ENCODE results near the gene RNGTT. TPM values are rescaled to one million over a fixed set of nuclear protein-coding genes. Genes with fewer than 3 reads are reported as not detected.

Gene RNGTT
- total RNA-seq, 1 experiment from 2014 or later: 15.2 TPM

- POLR2A ChIA-PET (ENCODE audit: unreplicated experiment): no interaction called here
- intact Hi-C loops (cut with micrococcal nuclease; ENCODE audit: unreplicated experiment): no loop called here
- no peaks in the 10 kb centered on the region for H3K9me2 ChIP-seq (ENCODE audit: insufficient read depth)
Observed at GRCh38 chr6:88899569-88900316, 63.7 kb downstream of the RNGTT start.

GRCh38 chr6:88895911-88896310 lies 67.5 kb downstream of the RNGTT start:
- BruUV-seq (replicated peaks): no TSS peak
- H3K4me1 ChIP-seq (replicated peaks; ENCODE audit: insufficient read depth): no peaks in the 10 kb centered on the region
- TF ChIP-seq CTCF (conservative IDR thresholded peaks at IDR 0.05): no peak
- TF ChIP-seq EZH2 (IDR thresholded peaks at IDR 0.05; ENCODE audit: low read depth): no peak
- no peak overlapping the region for H2AFZ ChIP-seq
- H3K4me2 ChIP-seq: no peak overlapping the region
- no peaks in the 10 kb centered on the region for H3K36me3 ChIP-seq (ENCODE audit: low read depth)
- no peak for DNase-seq
- H3K27me3 ChIP-seq (ENCODE audit: insufficient read depth, low read depth): no peaks in the 10 kb centered on the region
- no peaks in the 10 kb centered on the region for H3F3A ChIP-seq (ENCODE audit: insufficient read depth, low read depth)
- H3K4me3 ChIP-seq: no peak overlapping the region
- ChIA-PET CTCF (interaction anchor here (0.5 kb wide), 1 partner anchor 25 kb away, joined by 3 read pairs; no protein-coding TSS in a partner anchor), POLR2A (ENCODE audit: unreplicated experiment) (interaction anchor here (0.6 kb wide), 1 partner anchor 18 kb away, joined by 4 read pairs; no protein-coding TSS in a partner anchor)
- H3K27ac ChIP-seq: no peak overlapping the region
- intact Hi-C loops (cut with micrococcal nuclease; ENCODE audit: unreplicated experiment): no loop called here
- H3K79me2 ChIP-seq (ENCODE audit: low read depth): no peaks in the 10 kb centered on the region
- H3K9me3 ChIP-seq (ENCODE audit: insufficient read depth, low read depth): no peaks in the 10 kb centered on the region
- no peaks in the 10 kb centered on the region for H3K9me2 ChIP-seq (ENCODE audit: insufficient read depth)
- no peaks in the 10 kb centered on the region for H4K20me1 ChIP-seq (ENCODE audit: insufficient read depth)

More at GRCh38 chr6:88899569-88900316, 63.7 kb downstream of the RNGTT start:
- Histone ChIP-seq H3K4me1 (replicated peaks; ENCODE audit: insufficient read depth) (no peaks in the 10 kb centered on the region), H3K27me3 (ENCODE audit: insufficient read depth, low read depth) (no peaks in the 10 kb centered on the region), H3F3A (ENCODE audit: insufficient read depth, low read depth) (no peaks in the 10 kb centered on the region), H3K36me3 (ENCODE audit: low read depth) (no peaks in the 10 kb centered on the region), H3K4me3 (no peak overlapping the region), H3K79me2 (ENCODE audit: low read depth) (no peaks in the 10 kb centered on the region), H3K4me2 (no peak overlapping the region), H4K20me1 (ENCODE audit: insufficient read depth) (no peaks in the 10 kb centered on the region), H3K9me3 (ENCODE audit: insufficient read depth, low read depth) (no peaks in the 10 kb centered on the region), H3K27ac (no peak overlapping the region), H2AFZ (no peak overlapping the region)
- no peak for DNase-seq
- TF ChIP-seq EZH2 (IDR thresholded peaks at IDR 0.05; ENCODE audit: low read depth) (no peak), CTCF (conservative IDR thresholded peaks at IDR 0.05) (0 out of 2 replicates have a peak, but pooled peaks have one; percentile 19)
- CTCF ChIA-PET: interaction anchor here (0.6 kb wide), 1 partner anchor 11 kb away, joined by 3 read pairs; no protein-coding TSS in a partner anchor
- BruUV-seq (replicated peaks): no TSS peak

- Histone ChIP-seq H3K27me3 (ENCODE audit: insufficient read depth, low read depth) (no peaks in the 10 kb centered on the region), H2AFZ (no peak overlapping the region), H3K27ac (no peak overlapping the region), H3K79me2 (ENCODE audit: low read depth) (no peaks in the 10 kb centered on the region), H3K4me2 (no peak overlapping the region), H3K4me1 (replicated peaks; ENCODE audit: insufficient read depth) (no peaks in the 10 kb centered on the region), H4K20me1 (ENCODE audit: insufficient read depth) (no peaks in the 10 kb centered on the region), H3F3A (ENCODE audit: insufficient read depth, low read depth) (no peaks in the 10 kb centered on the region), H3K9me2 (ENCODE audit: insufficient read depth) (no peaks in the 10 kb centered on the region), H3K36me3 (ENCODE audit: low read depth) (no peaks in the 10 kb centered on the region), H3K9me3 (ENCODE audit: insufficient read depth, low read depth) (no peaks in the 10 kb centered on the region), H3K4me3 (no peak overlapping the region)
- no TSS peak for BruUV-seq (replicated peaks)
- intact Hi-C loops (cut with micrococcal nuclease; ENCODE audit: unreplicated experiment): no loop called here
- peak in 1 of 2 experiments; percentile 36 for DNase-seq
- POLR2A ChIA-PET (ENCODE audit: unreplicated experiment): no interaction called here
- CTCF ChIA-PET: interaction anchor here (0.9 kb wide), 1 partner anchor 1249 kb away, joined by 3 read pairs; no protein-coding TSS in a partner anchor
- TF ChIP-seq CTCF (conservative IDR thresholded peaks at IDR 0.05): no peak
- no peak for TF ChIP-seq EZH2 (IDR thresholded peaks at IDR 0.05; ENCODE audit: low read depth)
Observed at GRCh38 chr6:88890860-88891845, 72.3 kb downstream of the RNGTT start.
